Heart right ventricle (tissue), 16 donors: ENCODE data around the gene MTA3. TPM values are rescaled to one million over a fixed set of nuclear protein-coding genes. Genes with fewer than 3 reads are reported as not detected.
"Not testable (repeated sequence)": the region's sequence is repeated elsewhere in the genome, so short reads cannot be mapped to it uniquely, and the experiment has no call there.

Experiments
- ATAC-seq, 8 donors: fragments of 200-7000 bp; cut with Tn5 transposase; one replicate each; pipeline ENCODE4 v1.9.1; 2020; ENCODE audit warnings: mild to moderate bottlenecking in 8 of 8, moderate library complexity in 8 of 8, moderate number of reproducible peaks in 1 of 8
- DNase-seq, 2 donors: peaks; one replicate each; pipeline ENCODE4 v3.0.0-alpha.2; 2020
- H3K27ac ChIP-seq, 10 donors: fragments of 200-600 bp; sonication (generic) in 2 of 10; one replicate each; pipeline versions ENCODE4 v1.5.0 to v1.8.0; 2020 to 2022; ENCODE audit warnings: mild to moderate bottlenecking in 3 of 10
- H3K27me3 ChIP-seq, 7 donors: fragments of 200-600 bp; one replicate each; pipeline ENCODE4 v1.8.0; 2021 to 2022; ENCODE audit warnings: mild to moderate bottlenecking in 2 of 7
- H3K36me3 ChIP-seq, 9 donors: fragments of 200-600 bp; sonication (generic) in 1 of 9; one replicate each; pipeline versions ENCODE4 v1.5.0 to v1.8.0; 2020 to 2022; ENCODE audit warnings: mild to moderate bottlenecking in 2 of 9
- H3K4me1 ChIP-seq, 9 donors: fragments of 200-600 bp; sonication (generic) in 1 of 9; one replicate each; pipeline versions ENCODE4 v1.5.0 to v1.8.0; 2020 to 2022; ENCODE audit warnings: mild to moderate bottlenecking in 4 of 9
- H3K4me3 ChIP-seq, 10 donors: fragments of 200-600 bp; sonication (generic) in 2 of 10; one replicate each; pipeline versions ENCODE4 v1.5.0 to v1.8.0; 2020 to 2022; ENCODE audit warnings: mild to moderate bottlenecking in 7 of 10, moderate library complexity in 2 of 10
- H3K9me3 ChIP-seq, 11 donors: fragments of 200-600 bp in 10 of 11; sonication (generic) in 2 of 11; one replicate each; pipeline versions ENCODE4 v1.5.0 to v1.8.0; 2013 to 2022; ENCODE audit warnings: mild to moderate bottlenecking in 2 of 11, control low read depth in 1 of 11, moderate library complexity in 1 of 11
- WGBS, 2 donors: extraction: QIAGEN DNeasy Blood & Tissue Kit; methylation state at CpG; one replicate each; pipeline ENCODE4 v1.1.7; 2013; ENCODE audit warnings: inconsistent platforms in 1 of 2; 5-methylcytosine and 5-hydroxymethylcytosine counted together
- intact Hi-C, 10 donors: fragments of 100-400 bp; cut with DNase I; formaldehyde crosslinking; loops; one replicate each; pipeline versions ENCODE4 v1.11.1 to v1.14.2; 2022
- polyA plus RNA-seq, 2 donors: library from polyadenylated mRNA; stranded (reverse); fragments of 200-250 nt; gene quantifications; one replicate each; pipeline ENCODE4 v1.2.3, GENCODE V29; 2013
- total RNA-seq, 10 donors: library from RNA; stranded (reverse); fragmentation: NEBNext Ultra II Directional in 3 of 10; extraction: Animal tissue kit (Norgen Biotek cat#: 25700) in 3 of 10; gene quantifications; one replicate each; pipeline versions ENCODE4 v1.2.1 to v1.2.4, GENCODE V29; 2021 to 2023
- TF ChIP-seq, protein P1 (sequence below), 9 donors: fragments of 200-600 bp; sonication (generic) in 2 of 9; IDR thresholded peaks; one replicate each; pipeline versions ENCODE4 v1.5.0 to v1.8.0; 2021 to 2022; ENCODE audit warnings: antibody characterized with exemption in 9 of 9, mild to moderate bottlenecking in 5 of 9, moderate library complexity in 1 of 9
- donor health status: Arrhythmogenic right ventricular cardiomyopathy.
- donor health status: ischemic (EF 13 %, LVEDD 7.1; RV severe dilation, severe dysfunction).
- donor health status: healthy with polysubstance abuse.
- donor health status: DM: no; HTN: yes; CAD: no.
- donor health status: DM: no; HTN: no; CAD: no.
- donor health status: ischemic (EF 25% LVEDD 6.9; RV normal size, moderate dysfunction).
- donor health status: ischemic (EF 25% LVEDD 5.7; RV mildly dilated, moderate dysfunction).
- donor health status: healthy.
- donor health status: DM: yes; HTN: yes; CAD: no.
- donor health status: Ischemic cardiomyopathy.
- donor health status: ischemic (EF 35%, LVEDD 5.7; RV mildly dilated, moderate dysfunction).
- donor health status: nonischemic (EF 11% LVEDD 7.7; RV severe dilation, severe dysfunction).
- donor health status: DM: yes; HTN: yes; CAD: no.
- donor health status: PGD.
- donor health status: ischemic (EF 29% LVEDD 5.4; RV normal size, mild dysfunction).
- donor health status: nonischemic (EF 23%, LVEDD 6.1; RV moderate dilation, normal function).

MTA3 gene
- total and polyA plus RNA-seq, 12 donors = 11.2 to 29.4 (median 21.9) TPM

DNA sequence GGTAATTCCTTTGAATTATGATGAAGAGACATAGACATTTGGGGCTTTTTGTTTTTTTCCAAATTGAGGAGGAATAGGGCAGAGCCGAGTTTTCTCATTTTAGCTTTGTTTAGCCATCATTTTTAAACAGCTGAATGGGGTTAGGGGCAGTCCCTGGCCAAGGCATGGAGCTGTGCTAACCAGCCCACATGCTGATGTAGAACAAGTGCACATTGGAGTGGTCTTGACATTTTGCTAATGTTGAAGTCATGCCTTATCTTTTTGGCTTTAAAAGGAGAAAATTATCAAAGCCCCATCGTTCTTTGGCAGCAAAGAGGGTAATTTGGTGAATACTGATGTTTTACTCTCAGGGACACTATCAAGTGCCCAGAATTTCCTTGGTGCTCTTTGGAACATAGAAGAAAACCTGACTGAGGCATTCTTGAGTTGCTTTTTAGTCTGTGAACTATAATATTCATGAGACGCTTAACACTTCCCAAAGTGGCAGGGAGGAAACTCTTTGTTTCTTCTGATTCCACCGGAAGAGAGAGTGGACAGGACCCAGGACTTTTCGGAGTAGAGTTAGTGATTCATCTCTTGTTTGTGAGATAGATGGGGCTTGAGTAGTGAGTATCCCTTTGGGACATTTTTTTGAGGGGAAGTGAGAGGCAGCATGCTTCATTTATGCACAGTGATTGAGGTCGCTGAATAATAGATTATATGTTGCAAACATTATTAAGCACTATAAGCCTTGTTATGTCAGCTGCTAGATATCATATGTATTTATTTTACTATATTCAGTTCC lies 45.0 kb downstream of the MTA3 start:
- Histone ChIP-seq H3K27ac (no peak overlapping the region), H3K27me3 (no peaks in the 10 kb centered on the region), H3K9me3 (no peaks in the 10 kb centered on the region), H3K4me3 (no peak overlapping the region), H3K36me3 (peaks cover 0 to 61% (median 15%) of the 10 kb centered on the region in 9 donors), H3K4me1 (peaks cover 0 to 16% (median 0%) of the 10 kb centered on the region in 9 donors)
- DNase-seq (no peak), ATAC-seq (no peak)
- intact Hi-C loops = no loop called here
- 60 to 74% methylated on average over 6 of the region's 6 CpGs for WGBS, 2 donors
- TF ChIP-seq, protein P1, sequence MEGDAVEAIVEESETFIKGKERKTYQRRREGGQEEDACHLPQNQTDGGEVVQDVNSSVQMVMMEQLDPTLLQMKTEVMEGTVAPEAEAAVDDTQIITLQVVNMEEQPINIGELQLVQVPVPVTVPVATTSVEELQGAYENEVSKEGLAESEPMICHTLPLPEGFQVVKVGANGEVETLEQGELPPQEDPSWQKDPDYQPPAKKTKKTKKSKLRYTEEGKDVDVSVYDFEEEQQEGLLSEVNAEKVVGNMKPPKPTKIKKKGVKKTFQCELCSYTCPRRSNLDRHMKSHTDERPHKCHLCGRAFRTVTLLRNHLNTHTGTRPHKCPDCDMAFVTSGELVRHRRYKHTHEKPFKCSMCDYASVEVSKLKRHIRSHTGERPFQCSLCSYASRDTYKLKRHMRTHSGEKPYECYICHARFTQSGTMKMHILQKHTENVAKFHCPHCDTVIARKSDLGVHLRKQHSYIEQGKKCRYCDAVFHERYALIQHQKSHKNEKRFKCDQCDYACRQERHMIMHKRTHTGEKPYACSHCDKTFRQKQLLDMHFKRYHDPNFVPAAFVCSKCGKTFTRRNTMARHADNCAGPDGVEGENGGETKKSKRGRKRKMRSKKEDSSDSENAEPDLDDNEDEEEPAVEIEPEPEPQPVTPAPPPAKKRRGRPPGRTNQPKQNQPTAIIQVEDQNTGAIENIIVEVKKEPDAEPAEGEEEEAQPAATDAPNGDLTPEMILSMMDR (IDR thresholded peaks at IDR 0.05) = no peak

DNA sequence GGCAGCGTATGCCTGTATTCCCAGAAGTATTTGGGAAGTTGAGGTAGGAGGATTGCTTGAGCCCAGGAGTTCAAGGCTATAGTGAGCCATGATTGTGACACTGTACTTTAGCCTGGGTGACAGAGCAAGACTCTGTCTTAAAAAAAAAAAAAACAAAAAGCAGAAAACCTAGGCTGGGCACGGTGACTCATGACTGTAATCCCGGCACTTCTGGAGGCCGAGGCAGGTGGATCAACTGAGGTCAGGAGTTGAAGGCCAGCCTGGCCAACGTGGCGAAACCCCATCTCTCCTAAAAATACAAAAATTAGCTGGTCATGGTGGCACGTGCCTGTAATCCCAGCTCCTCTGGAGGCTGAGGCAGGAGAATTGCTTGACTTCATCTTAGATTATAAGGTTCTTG lies 46.4 kb downstream of the MTA3 start:
- ATAC-seq (no peak), DNase-seq (no peak)
- Histone ChIP-seq H3K9me3 (no peaks in the 10 kb centered on the region), H3K27ac (no peak overlapping the region), H3K36me3 (peaks cover 0 to 61% (median 8%) of the 10 kb centered on the region in 9 donors), H3K4me1 (peaks cover 0 to 16% (median 0%) of the 10 kb centered on the region in 9 donors), H3K27me3 (no peaks in the 10 kb centered on the region), H3K4me3 (no peak overlapping the region)
- intact Hi-C loops = no loop called here
- 94 to 97% methylated on average over 7 of the region's 7 CpGs for WGBS, 2 donors
- TF ChIP-seq, protein P1 (IDR thresholded peaks at IDR 0.05) = no peak

DNA sequence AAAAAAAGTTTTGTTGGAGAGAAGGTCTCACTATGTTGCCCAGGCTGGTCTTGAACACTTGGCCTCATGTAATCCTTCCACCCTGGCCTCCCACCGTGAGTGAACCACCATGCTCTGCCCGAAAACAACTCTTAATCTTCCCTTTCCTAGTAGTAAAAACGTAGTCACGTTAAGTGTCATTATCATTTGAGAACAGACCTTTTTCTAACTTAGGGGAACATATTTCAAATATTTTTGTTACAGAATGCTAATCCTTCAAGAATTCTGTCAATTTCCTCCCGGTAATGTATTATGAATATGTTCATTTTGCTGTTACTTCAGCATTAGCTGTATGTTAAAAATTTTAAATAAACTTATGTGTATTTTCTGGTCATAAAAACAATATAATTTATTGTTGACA lies 49.7 kb downstream of the MTA3 start:
- WGBS, 2 donors = 92% methylated on average over 5 of the region's 5 CpGs
- Histone ChIP-seq H3K36me3 (peaks cover 0 to 52% (median 6%) of the 10 kb centered on the region in 9 donors), H3K9me3 (no peaks in the 10 kb centered on the region), H3K27me3 (no peaks in the 10 kb centered on the region), H3K4me1 (peaks cover 0 to 11% (median 0%) of the 10 kb centered on the region in 9 donors), H3K27ac (no peak overlapping the region), H3K4me3 (no peak overlapping the region)
- intact Hi-C loops = no loop called here
- DNase-seq = no peak
- TF ChIP-seq, protein P1 (IDR thresholded peaks at IDR 0.05) = no peak
- no peak for ATAC-seq

DNA sequence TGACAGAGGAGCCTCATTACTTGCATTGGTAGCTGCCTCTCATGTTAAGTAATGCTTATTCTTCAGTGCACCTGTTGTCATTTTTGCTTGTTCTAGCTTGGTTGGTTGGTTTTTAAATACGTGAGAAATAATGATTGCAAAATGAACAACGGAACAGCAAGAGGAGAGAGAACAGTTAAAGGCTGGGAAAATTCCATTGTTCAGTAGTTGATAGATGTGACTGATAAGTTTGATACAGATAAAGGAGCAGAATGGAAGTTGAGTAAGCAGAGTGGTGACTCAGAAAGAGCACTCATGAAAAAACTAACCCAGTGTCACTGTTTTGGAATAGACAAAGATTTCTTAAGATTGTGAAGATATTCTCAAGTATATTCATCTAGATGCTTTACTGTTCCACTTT lies 50.5 kb downstream of the MTA3 start:
- WGBS, 2 donors = 78 to 83% methylated on average over 2 of the region's 2 CpGs
- Histone ChIP-seq H3K27ac (no peak overlapping the region), H3K9me3 (no peaks in the 10 kb centered on the region), H3K36me3 (peaks cover 0 to 50% (median 6%) of the 10 kb centered on the region in 9 donors), H3K4me1 (peaks cover 0 to 3% (median 0%) of the 10 kb centered on the region in 9 donors), H3K27me3 (no peaks in the 10 kb centered on the region), H3K4me3 (no peak overlapping the region)
- no peak for ATAC-seq
- TF ChIP-seq, protein P1 (IDR thresholded peaks at IDR 0.05) = no peak
- intact Hi-C loops = no loop called here
- no peak for DNase-seq

DNA sequence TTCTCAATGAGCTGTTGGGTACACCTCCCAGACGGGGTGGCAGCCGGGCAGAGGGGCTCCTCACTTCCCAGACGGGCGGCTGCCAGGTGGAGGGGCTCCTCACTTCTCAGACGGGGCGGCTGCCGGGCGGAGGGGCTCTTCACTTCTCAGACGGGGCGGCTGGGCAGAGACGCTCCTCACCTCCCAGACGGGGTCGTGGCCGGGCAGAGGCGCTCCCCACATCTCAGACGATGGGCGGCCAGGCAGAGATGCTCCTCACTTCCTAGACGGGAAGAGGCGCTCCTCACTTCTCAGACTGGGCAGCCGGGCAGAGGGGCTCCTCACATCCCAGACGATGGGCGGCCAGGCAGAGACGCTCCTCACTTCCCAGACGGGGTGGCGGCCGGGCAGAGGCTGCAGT lies 53.2 kb downstream of the MTA3 start:
- H3K4me3 ChIP-seq, DNase-seq, H3K4me1 ChIP-seq, ATAC-seq, H3K27ac ChIP-seq, H3K27me3 ChIP-seq, intact Hi-C loops, H3K9me3 ChIP-seq: not testable (repeated sequence)
- H3K36me3 ChIP-seq = peaks cover 0 to 29% (median 5%) of the 10 kb centered on the region in 9 donors
- 96 to 98% methylated on average over 18 of the region's 26 CpGs for WGBS, 2 donors
